WTC11 (cell line): Measurements from ENCODE around the gene GNAZ. TPM values are rescaled to one million over a fixed set of nuclear protein-coding genes. Genes with fewer than 3 reads are reported as not detected.
A peak's percentile ranks its signal among the peaks of the same experiment; 100 is the strongest.

Experiments
- ATAC-seq: fragments of 200-7000 bp; cut with Tn5 transposase; 2 replicates; pipeline ENCODE4 v1.10.0; 2021; ENCODE audit warnings: mild to moderate bottlenecking, moderate library complexity
- CTCF ChIA-PET: fragments of 300-600 bp; sonication (Branson Sonifier 250); formaldehyde crosslinking; loops from one replicate; lab custom pipeline; 2021; ENCODE audit warnings: antibody characterized with exemption; lab: Charles Lee
- POLR2A ChIA-PET: fragments of 350-600 bp; sonication (Branson Sonifier 250); formaldehyde crosslinking; loops from one replicate; lab custom pipeline; 2021; ENCODE audit warnings: antibody characterized with exemption; lab: Charles Lee
- DNase-seq: peaks from one replicate; pipeline ENCODE4 v3.0.0; 2021; ENCODE audit warnings: low spot score
- H3K27ac Mint-ChIP-seq: 2 replicates; pipeline ENCODE4 v1.8.0; 2021; ENCODE audit warnings: mixed read lengths
- H3K27me3 Mint-ChIP-seq: 2 replicates; pipeline ENCODE4 v1.8.0; 2021; ENCODE audit warnings: low read depth, mild to moderate bottlenecking, moderate library complexity, mixed read lengths
- H3K36me3 Mint-ChIP-seq: 2 replicates; pipeline ENCODE4 v1.8.0; 2021; ENCODE audit warnings: mixed read lengths
- H3K4me1 Mint-ChIP-seq: 2 replicates; pipeline ENCODE4 v1.8.0; 2022; ENCODE audit warnings: mixed read lengths
- H3K4me3 Mint-ChIP-seq: 2 replicates; pipeline ENCODE4 v1.8.0; 2021; ENCODE audit warnings: mild to moderate bottlenecking, moderate library complexity, mixed read lengths
- H3K9me3 Mint-ChIP-seq: 2 replicates; pipeline ENCODE4 v1.8.0; 2021; ENCODE audit warnings: mixed read lengths
- ATF2 ChIP-seq: sonication (generic); formaldehyde crosslinking; IDR thresholded peaks from 2 replicates; pipeline ENCODE4 v1.8.1; 2022; ENCODE audit warnings: low read depth, missing genetic modification reagents, borderline replicate concordance
- CBFB ChIP-seq: sonication (generic); formaldehyde crosslinking; IDR thresholded peaks from 2 replicates; pipeline ENCODE4 v1.8.1; 2022; ENCODE audit warnings: mild to moderate bottlenecking, low read depth, missing genetic modification reagents
- E2F1 ChIP-seq: sonication (generic); formaldehyde crosslinking; IDR thresholded peaks from 2 replicates; pipeline ENCODE4 v1.8.0; 2022; ENCODE audit warnings: mild to moderate bottlenecking, missing genetic modification reagents
- ETV6 ChIP-seq: sonication (generic); formaldehyde crosslinking; IDR thresholded peaks from 2 replicates; pipeline ENCODE4 v1.8.1; 2022; ENCODE audit warnings: mild to moderate bottlenecking, missing genetic modification reagents
- FOXJ3 ChIP-seq: sonication (generic); formaldehyde crosslinking; IDR thresholded peaks from 2 replicates; pipeline ENCODE4 v1.9.0; 2021; ENCODE audit warnings: missing genetic modification reagents, mild to moderate bottlenecking, borderline replicate concordance
- IRF2 ChIP-seq: sonication (generic); formaldehyde crosslinking; IDR thresholded peaks from 2 replicates; pipeline ENCODE4 v1.8.0; 2022; ENCODE audit warnings: low read depth, missing genetic modification reagents, borderline replicate concordance
- MAX ChIP-seq: sonication (generic); formaldehyde crosslinking; IDR thresholded peaks from 2 replicates; pipeline ENCODE4 v1.8.0; 2022; ENCODE audit warnings: mild to moderate bottlenecking, missing genetic modification reagents
- MYBL2 ChIP-seq: sonication (generic); formaldehyde crosslinking; IDR thresholded peaks from 2 replicates; pipeline ENCODE4 v1.8.1; 2023; ENCODE audit warnings: mild to moderate bottlenecking, moderate library complexity, missing genetic modification reagents
- SMAD3 ChIP-seq: sonication (generic); formaldehyde crosslinking; IDR thresholded peaks from 2 replicates; pipeline ENCODE4 v1.8.0; 2022; ENCODE audit warnings: missing genetic modification reagents, mild to moderate bottlenecking, borderline replicate concordance
- STAT6 ChIP-seq: sonication (generic); formaldehyde crosslinking; conservative IDR thresholded peaks from 2 replicates; pipeline ENCODE4 v1.8.1; 2023; ENCODE audit warnings: mild to moderate bottlenecking, low read depth, missing genetic modification reagents, moderate library complexity
- ZMAT4 ChIP-seq: fragments of 250-450 bp; sonication (Bioruptor Pico); IDR thresholded peaks from 2 replicates; pipeline ENCODE4 v1.9.0; 2021; ENCODE audit warnings: mild to moderate bottlenecking
- ZNF121 ChIP-seq: sonication (generic); formaldehyde crosslinking; IDR thresholded peaks from 2 replicates; pipeline ENCODE4 v1.8.0; 2023; ENCODE audit warnings: missing genetic modification reagents
- ZNF219 ChIP-seq: sonication (generic); formaldehyde crosslinking; IDR thresholded peaks from 2 replicates; pipeline ENCODE4 v1.8.0; 2023; ENCODE audit warnings: missing genetic modification reagents, mild to moderate bottlenecking, borderline replicate concordance
- ZNF263 ChIP-seq: sonication (generic); formaldehyde crosslinking; IDR thresholded peaks from 2 replicates; pipeline ENCODE4 v1.8.1; 2022; ENCODE audit warnings: low read depth, mild to moderate bottlenecking, moderate library complexity, missing genetic modification reagents
- ZNF281 ChIP-seq: sonication (generic); formaldehyde crosslinking; IDR thresholded peaks from 2 replicates; pipeline ENCODE4 v1.8.0; 2023; ENCODE audit warnings: mild to moderate bottlenecking, missing genetic modification reagents
- ZNF317 ChIP-seq: sonication (generic); formaldehyde crosslinking; IDR thresholded peaks from 2 replicates; pipeline ENCODE4 v1.8.1; 2023; ENCODE audit warnings: low read depth, mild to moderate bottlenecking, moderate library complexity, missing genetic modification reagents, borderline replicate concordance
- ZNF396 ChIP-seq: fragments of 250-450 bp; sonication (Bioruptor Pico); IDR thresholded peaks from 2 replicates; pipeline ENCODE4 v1.8.0; 2021; ENCODE audit warnings: mild to moderate bottlenecking, moderate library complexity, borderline replicate concordance
- ZNF416 ChIP-seq: fragments of 250-450 bp; sonication (Bioruptor Pico); IDR thresholded peaks from 2 replicates; pipeline ENCODE4 v1.9.0; 2021; ENCODE audit warnings: mild to moderate bottlenecking, inconsistent platforms
- total RNA-seq: library from RNA; stranded (reverse); gene quantifications from 3 replicates; pipeline ENCODE4 v1.2.3, GENCODE V29; 2021

The GNAZ gene
- total RNA-seq, 1 experiment from 2014 or later, result 9.9 TPM

- H3K4me1 Mint-ChIP-seq, result no peaks in the 10 kb centered on the region; the same call in 1 of the 2 replicates
- no peaks in the 10 kb centered on the region for H3K9me3 Mint-ChIP-seq
- H3K36me3 Mint-ChIP-seq, result no peaks in the 10 kb centered on the region
- peaks cover 25% of the 10 kb centered on the region for H3K27me3 Mint-ChIP-seq
- no peak overlapping the region for H3K27ac Mint-ChIP-seq
- H3K4me3 Mint-ChIP-seq, result no peak overlapping the region
- peak; percentile 4 for DNase-seq
- ATAC-seq, result no peak
- ChIA-PET CTCF (interaction anchor here (1.3 to 1.5 kb wide), 2 partner anchors 91 to 106 kb away, joined by 4 read pairs; no protein-coding TSS in a partner anchor), POLR2A (no interaction called here)
- no peak for TF ChIP-seq ZNF281 (CRISPR knock-in tag)
- TF ChIP-seq ZNF317 (CRISPR knock-in tag), result no peak
- TF ChIP-seq E2F1, result no peak
- no peak for TF ChIP-seq MYBL2 (CRISPR knock-in tag)
- TF ChIP-seq ZNF396 (CRISPR knock-in tag), result no peak
- TF ChIP-seq ZNF416 (CRISPR knock-in tag), result no peak
- TF ChIP-seq ZMAT4 (CRISPR knock-in tag), result no peak
- no peak for TF ChIP-seq SMAD3
Observed at GRCh38 chr22:23065495-23066122, 4.7 kb upstream of the GNAZ start.

- no peak overlapping the region for H3K27ac Mint-ChIP-seq
- H3K36me3 Mint-ChIP-seq, result no peaks in the 10 kb centered on the region
- TF ChIP-seq IRF2 (CRISPR knock-in tag) (no peak), ATF2 (CRISPR knock-in tag) (no peak), ZNF263 (CRISPR knock-in tag) (no peak), ZNF219 (CRISPR knock-in tag) (no peak), ZNF281 (CRISPR knock-in tag) (no peak), MAX (CRISPR knock-in tag) (no peak), CBFB (CRISPR knock-in tag) (no peak), STAT6 (CRISPR knock-in tag) (no peak), ZNF121 (no peak), SMAD3 (no peak), ETV6 (CRISPR knock-in tag) (no peak), FOXJ3 (CRISPR knock-in tag) (no peak)
- no peaks in the 10 kb centered on the region for H3K9me3 Mint-ChIP-seq
- CTCF ChIA-PET, result interaction anchor here (1.3 to 1.5 kb wide), 2 partner anchors 90 to 107 kb away, joined by 4 read pairs; no protein-coding TSS in a partner anchor
- ATAC-seq, result no peak
- DNase-seq, result peak; percentile 4
- POLR2A ChIA-PET, result interaction anchor here (0.5 kb wide), 1 partner anchor 439 kb away, joined by 3 read pairs; no protein-coding TSS in a partner anchor
- H3K4me1 Mint-ChIP-seq, result peaks cover 6% of the 10 kb centered on the region
- peaks cover 31% of the 10 kb centered on the region for H3K27me3 Mint-ChIP-seq
- no peak overlapping the region for H3K4me3 Mint-ChIP-seq
Observed at GRCh38 chr22:23066200-23067022, 3.9 kb upstream of the GNAZ start.
